Activated naive CD4-positive, alpha-beta T cell treated with anti-CD3 and anti-CD28 coated beads for 36 hours (primary cell): ENCODE measurements around the gene DBF4B. TPM values are rescaled to one million over a fixed set of nuclear protein-coding genes. Genes with fewer than 3 reads are reported as not detected.
"Not testable (repeated sequence)": the region's sequence is repeated elsewhere in the genome, so short reads cannot be mapped to it uniquely, and the experiment has no call there.

Experiments used
- CTCF ChIA-PET: fragments of 350-600 bp; sonication (Branson Sonifier 250); formaldehyde crosslinking; loops from one replicate; lab custom pipeline; 2021; ENCODE audit warnings: antibody characterized with exemption; lab: Charles Lee
- DNase-seq: peaks from one replicate; pipeline ENCODE4 v3.0.0-alpha.2; 2020
- H3K27ac Mint-ChIP-seq: one replicate; pipeline ENCODE4 v1.8.0; 2021; ENCODE audit warnings: mild to moderate bottlenecking, mixed read lengths
- H3K27me3 Mint-ChIP-seq: one replicate; pipeline ENCODE4 v1.8.0; 2021; ENCODE audit warnings: low read depth, mixed read lengths
- H3K36me3 Mint-ChIP-seq: one replicate; pipeline ENCODE4 v1.8.0; 2021; ENCODE audit warnings: low read depth, mixed read lengths
- H3K4me1 Mint-ChIP-seq: one replicate; pipeline ENCODE4 v1.8.0; 2021; ENCODE audit warnings: low read depth, mixed read lengths
- H3K4me3 Mint-ChIP-seq: one replicate; pipeline ENCODE4 v1.8.0; 2021; ENCODE audit warnings: mild to moderate bottlenecking, moderate library complexity, mixed read lengths
- H3K9me3 Mint-ChIP-seq: one replicate; pipeline ENCODE4 v1.8.0; 2021; ENCODE audit warnings: mixed read lengths
- intact Hi-C: fragments of 100-400 bp; cut with micrococcal nuclease; formaldehyde crosslinking; loops from one replicate; pipeline ENCODE4 v1.15.1; 2023
- total RNA-seq, 2 experiments: library from RNA; stranded (reverse); gene quantifications; one replicate each; pipeline ENCODE4 v1.2.3, GENCODE V29; 2021

DBF4B gene
- total RNA-seq, 2 experiments from 2014 or later, result 28.5 to 29.5 TPM

DNA sequence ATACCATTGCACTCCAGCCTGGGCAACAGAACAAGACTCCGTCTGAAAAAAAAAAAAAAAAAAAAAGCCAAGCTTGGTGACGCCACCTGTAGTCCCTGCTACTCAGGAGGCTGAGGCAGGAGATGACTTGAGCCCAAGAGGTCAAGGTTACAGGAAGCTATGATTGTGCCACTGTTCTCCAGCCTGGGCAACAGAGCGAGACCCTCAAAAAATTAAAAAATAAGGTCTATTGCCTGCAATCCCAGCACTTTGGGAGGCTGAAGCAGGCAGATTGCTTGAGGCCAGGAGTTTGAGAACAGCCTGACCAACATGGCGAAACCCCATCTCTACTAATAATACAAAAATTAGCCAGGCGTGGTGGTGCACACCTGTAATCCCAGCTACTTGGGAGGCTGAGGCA lies 46.7 kb downstream of the DBF4B start:
- DNase-seq, H3K27ac Mint-ChIP-seq, H3K9me3 Mint-ChIP-seq, intact Hi-C loops, H3K4me3 Mint-ChIP-seq, H3K4me1 Mint-ChIP-seq: not testable (repeated sequence)
- H3K36me3 Mint-ChIP-seq, result peaks cover 13% of the 10 kb centered on the region
- H3K27me3 Mint-ChIP-seq, result peaks cover 18% of the 10 kb centered on the region
- CTCF ChIA-PET, result interaction anchor here (0.8 kb wide), 1 partner anchor 21 kb away, joined by 4 read pairs; no protein-coding TSS in a partner anchor

DNA sequence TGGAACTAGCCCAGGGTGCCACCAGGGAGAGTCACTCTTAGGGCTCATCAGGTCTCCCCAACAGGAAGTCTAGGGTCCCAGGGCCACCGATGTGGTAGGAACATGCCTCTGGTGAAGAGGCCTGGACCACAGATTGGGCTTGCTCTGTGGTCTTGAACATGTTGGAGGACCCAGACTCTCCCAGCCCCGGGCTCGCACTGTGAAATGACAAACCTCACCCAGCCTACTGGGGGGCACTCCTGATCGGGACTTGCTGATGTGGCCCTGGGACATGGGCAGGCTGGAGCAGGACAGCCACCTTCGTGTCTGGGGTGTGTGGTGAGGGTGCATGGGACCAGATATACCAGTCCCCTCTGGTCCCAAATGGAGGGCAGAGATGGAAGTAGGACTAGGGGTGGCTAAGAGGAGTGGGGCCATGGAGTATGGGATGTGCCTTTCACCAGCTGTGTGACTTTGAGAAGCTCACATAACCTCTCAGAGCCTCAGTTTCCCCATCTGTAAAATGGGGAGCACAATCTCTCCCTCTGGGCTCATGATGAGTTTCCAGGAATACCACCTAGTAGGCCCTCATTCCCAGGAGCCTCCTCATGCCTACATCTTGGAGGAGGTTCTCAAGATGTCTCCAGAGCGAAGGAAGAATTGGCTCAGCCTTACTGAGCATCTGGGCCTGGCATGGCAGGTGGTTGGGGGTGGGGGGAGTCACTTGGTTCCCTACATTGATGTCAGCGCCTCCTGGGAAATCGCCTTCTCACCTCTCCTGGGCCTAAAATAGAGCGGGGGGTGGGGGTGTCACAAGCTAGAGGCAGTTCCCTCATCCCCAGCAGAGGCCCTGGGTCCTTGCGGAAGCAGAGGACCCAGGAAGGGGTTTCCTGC lies 48.8 kb downstream of the DBF4B start:
- Mint-ChIP-seq H3K4me1 (no peaks in the 10 kb centered on the region), H3K27ac (no peak overlapping the region), H3K4me3 (no peak overlapping the region), H3K9me3 (no peaks in the 10 kb centered on the region), H3K27me3 (peaks cover 30% of the 10 kb centered on the region), H3K36me3 (no peaks in the 10 kb centered on the region)
- CTCF ChIA-PET, result no interaction called here
- intact Hi-C loops, result no loop called here
- no peak for DNase-seq

DNA sequence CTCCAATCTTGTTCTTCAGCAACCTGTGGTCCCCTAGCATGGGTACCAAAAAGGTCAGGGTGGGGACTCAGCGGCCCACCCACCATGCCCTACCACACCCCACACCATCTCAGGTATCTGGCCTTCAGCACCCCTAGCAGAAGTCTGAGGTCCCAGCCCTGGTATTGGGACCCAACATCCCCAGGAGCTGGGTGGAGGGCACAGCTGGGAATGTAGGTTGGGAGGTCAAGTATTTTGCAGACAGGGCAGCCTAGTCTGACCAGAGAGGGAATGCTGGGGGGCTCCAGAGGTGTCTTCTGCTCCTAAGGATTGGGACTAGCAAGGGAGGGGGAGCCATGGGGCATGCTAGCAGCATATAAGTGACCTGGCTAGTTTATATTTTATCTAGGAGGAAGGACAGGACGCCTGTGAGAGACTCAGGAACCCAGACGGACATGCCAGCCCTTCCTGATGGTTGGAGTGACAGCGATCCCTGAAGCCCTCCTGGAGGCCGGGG lies 49.5 kb downstream of the DBF4B start:
- Mint-ChIP-seq H3K27ac (no peak overlapping the region), H3K4me3 (no peak overlapping the region), H3K36me3 (no peaks in the 10 kb centered on the region), H3K27me3 (peaks cover 30% of the 10 kb centered on the region), H3K4me1 (no peaks in the 10 kb centered on the region), H3K9me3 (no peaks in the 10 kb centered on the region)
- CTCF ChIA-PET, result no interaction called here
- no peak for DNase-seq
- intact Hi-C loops, result no loop called here

- Mint-ChIP-seq H3K4me3 (no peak within 1 kb of the TSS), H3K27ac (no peak within 1 kb of the TSS), H3K4me1 (no peaks in the 10 kb centered on the region), H3K27me3 (peaks cover 30% of the 10 kb centered on the region), H3K9me3 (no peaks in the 10 kb centered on the region), H3K36me3 (no peaks in the 10 kb centered on the region)
- intact Hi-C loops, result no loop called here
- CTCF ChIA-PET, result no interaction called here
- no peak for DNase-seq
Measured at GRCh38 chr17:44758414-44759085, 50.1 kb downstream of the DBF4B start, which contains the start of gene ADAM11. Gene ADAM11, plus strand, starts transcription at chr17:44758988. Its CDS starts 212 bp downstream, at chr17:44759200.

DNA sequence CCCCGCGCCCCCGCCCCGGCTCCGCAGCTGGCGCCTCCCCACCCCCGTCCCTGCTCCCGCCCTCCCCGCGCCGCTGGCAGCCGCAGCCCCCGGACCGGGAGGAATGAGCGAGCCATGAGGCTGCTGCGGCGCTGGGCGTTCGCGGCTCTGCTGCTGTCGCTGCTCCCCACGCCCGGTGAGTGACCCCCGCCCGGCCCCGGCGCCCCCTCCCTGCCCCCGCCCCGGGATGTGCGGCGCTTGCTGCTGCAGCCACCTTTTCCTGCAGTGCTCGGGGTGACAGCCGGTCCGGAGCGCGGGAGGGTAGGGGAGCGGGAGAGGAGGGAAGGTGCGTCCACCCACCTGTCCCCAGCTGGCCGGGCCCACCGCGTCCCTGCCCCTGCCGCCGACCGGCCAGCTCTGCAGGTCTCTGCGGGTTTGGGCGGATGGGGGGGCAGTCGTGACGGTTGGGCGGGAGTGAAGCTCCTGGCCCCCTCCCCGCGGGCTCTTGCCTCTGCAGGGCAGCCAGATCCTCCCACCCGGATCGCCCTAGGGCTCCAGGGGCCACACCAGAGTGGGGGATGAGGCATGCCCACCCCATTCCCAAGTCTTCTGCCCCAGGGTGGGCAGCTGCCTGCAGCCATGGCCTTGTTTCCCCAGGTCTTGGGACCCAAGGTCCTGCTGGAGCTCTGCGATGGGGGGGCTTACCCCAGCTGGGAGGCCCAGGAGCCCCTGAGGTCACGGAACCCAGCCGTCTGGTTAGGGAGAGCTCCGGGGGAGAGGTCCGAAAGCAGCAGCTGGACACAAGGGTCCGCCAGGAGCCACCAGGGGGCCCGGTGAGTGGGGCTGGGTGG lies 50.8 kb downstream of the DBF4B start:
- CTCF ChIA-PET, result no interaction called here

GRCh38 chr17:44759916-44760243 lies 51.4 kb downstream of the DBF4B start:
- intact Hi-C loops, result no loop called here
- no peak for DNase-seq
- H3K4me1 Mint-ChIP-seq, result no peaks in the 10 kb centered on the region
- CTCF ChIA-PET, result no interaction called here
- H3K27me3 Mint-ChIP-seq, result peaks cover 28% of the 10 kb centered on the region
- H3K4me3 Mint-ChIP-seq, result no peak overlapping the region
- H3K27ac Mint-ChIP-seq, result no peak overlapping the region
- H3K36me3 Mint-ChIP-seq, result no peaks in the 10 kb centered on the region
- no peaks in the 10 kb centered on the region for H3K9me3 Mint-ChIP-seq

More for the DNA sequence above, 50.8 kb downstream of the DBF4B start:
- DNase-seq, result no peak
- Mint-ChIP-seq H3K36me3 (no peaks in the 10 kb centered on the region), H3K27ac (no peak overlapping the region), H3K4me3 (no peak overlapping the region), H3K27me3 (peaks cover 28% of the 10 kb centered on the region), H3K4me1 (no peaks in the 10 kb centered on the region), H3K9me3 (no peaks in the 10 kb centered on the region)
- intact Hi-C loops, result no loop called here

DNA sequence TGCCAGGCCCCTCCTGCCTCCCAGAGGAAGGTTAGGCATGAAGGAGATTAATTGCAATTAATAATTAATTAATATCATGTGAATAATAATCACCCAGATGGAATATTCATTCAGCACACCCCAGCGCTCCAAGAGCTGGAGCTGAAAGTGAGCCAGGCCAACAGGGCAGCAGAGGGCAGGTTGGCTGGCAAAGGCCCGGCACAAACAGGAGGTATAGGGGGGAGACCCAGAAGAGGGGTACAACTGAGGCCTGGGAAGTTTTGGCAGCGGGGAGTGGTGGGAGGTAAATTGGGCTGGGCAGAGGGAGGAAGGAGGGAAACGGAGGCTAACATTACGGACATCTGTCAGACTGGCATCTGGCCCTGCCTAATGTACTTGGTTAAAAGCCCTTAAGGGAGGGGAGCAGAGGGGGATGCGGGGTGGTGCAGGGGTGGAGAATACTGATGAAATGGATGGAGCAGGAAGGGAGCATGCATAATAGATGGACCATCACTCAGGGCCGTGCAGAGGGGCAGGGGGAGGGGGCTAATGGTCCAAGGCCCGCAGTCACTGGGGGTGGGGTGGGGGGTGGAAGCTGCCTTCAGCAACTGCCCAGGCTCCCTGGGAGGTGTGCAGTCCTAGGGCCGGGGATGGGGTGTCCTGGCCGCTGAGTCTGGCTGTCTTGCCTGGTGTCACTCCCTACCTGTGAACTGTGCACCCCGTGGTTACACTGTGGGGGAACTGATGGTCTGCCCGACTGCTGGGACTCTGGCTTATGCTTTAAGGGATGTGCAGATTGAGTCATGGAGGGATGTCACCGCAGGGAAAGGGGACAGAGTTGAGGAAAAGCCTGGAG lies 52.2 kb downstream of the DBF4B start:
- H3K9me3 Mint-ChIP-seq, result no peaks in the 10 kb centered on the region
- intact Hi-C loops, result no loop called here
- DNase-seq, result no peak
- no peaks in the 10 kb centered on the region for H3K4me1 Mint-ChIP-seq
- H3K36me3 Mint-ChIP-seq, result no peaks in the 10 kb centered on the region
- no peak overlapping the region for H3K27ac Mint-ChIP-seq
- CTCF ChIA-PET, result no interaction called here
- H3K4me3 Mint-ChIP-seq, result no peak overlapping the region
- H3K27me3 Mint-ChIP-seq, result peaks cover 28% of the 10 kb centered on the region

- Mint-ChIP-seq H3K4me1 (no peaks in the 10 kb centered on the region), H3K27ac (no peak overlapping the region), H3K27me3 (peaks cover 32% of the 10 kb centered on the region), H3K9me3 (no peaks in the 10 kb centered on the region), H3K36me3 (no peaks in the 10 kb centered on the region), H3K4me3 (no peak overlapping the region)
- CTCF ChIA-PET, result interaction anchor here (0.6 to 1.4 kb wide), 2 partner anchors 13 to 119 kb away, joined by 3 to 4 read pairs; no protein-coding TSS in a partner anchor
- intact Hi-C loops, result no loop called here
- no peak for DNase-seq
Measured at GRCh38 chr17:44761932-44762810, 53.7 kb downstream of the DBF4B start.

DNA sequence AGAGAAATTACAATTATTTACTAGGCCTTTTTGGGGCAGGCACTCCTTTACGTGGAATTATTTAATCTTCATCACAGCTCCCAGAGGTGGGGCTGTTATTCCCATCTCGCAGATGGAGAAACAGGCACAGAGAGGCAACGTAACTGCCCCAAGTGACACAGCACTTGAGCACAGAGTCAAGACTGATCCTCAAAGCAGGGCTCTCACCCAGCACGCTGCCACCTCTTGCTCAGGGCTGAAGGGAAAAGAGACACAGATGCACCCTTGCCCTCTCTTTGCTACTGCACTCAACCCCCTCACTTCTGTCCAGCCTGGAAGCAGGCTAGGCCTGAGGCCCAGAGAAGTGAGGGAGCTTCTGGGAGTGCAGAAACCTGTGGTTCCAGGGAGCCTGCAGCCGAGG lies 54.7 kb downstream of the DBF4B start:
- no peaks in the 10 kb centered on the region for H3K4me1 Mint-ChIP-seq
- H3K4me3 Mint-ChIP-seq, result no peak overlapping the region
- H3K36me3 Mint-ChIP-seq, result no peaks in the 10 kb centered on the region
- CTCF ChIA-PET, result interaction anchor here (0.6 to 1.4 kb wide), 3 partner anchors 12 to 259 kb away, joined by 3 to 4 read pairs (median 3); no protein-coding TSS in a partner anchor
- H3K27me3 Mint-ChIP-seq, result peaks cover 23% of the 10 kb centered on the region
- no peak for DNase-seq
- H3K9me3 Mint-ChIP-seq, result no peaks in the 10 kb centered on the region
- H3K27ac Mint-ChIP-seq, result no peak overlapping the region
- intact Hi-C loops, result no loop called here

GRCh38 chr17:44765965-44766364 lies 57.5 kb downstream of the DBF4B start:
- DNase-seq, result no peak
- intact Hi-C loops, result no loop called here
- Mint-ChIP-seq H3K9me3 (no peaks in the 10 kb centered on the region), H3K27ac (no peak overlapping the region), H3K36me3 (no peaks in the 10 kb centered on the region), H3K27me3 (peaks cover 18% of the 10 kb centered on the region), H3K4me3 (no peak overlapping the region), H3K4me1 (no peaks in the 10 kb centered on the region)
- CTCF ChIA-PET, result no interaction called here
